Measurements from ENCODE around the gene PSMB2.

PSMB2 gene

GRCh38 chr1:35572296-35572695 lies 69.0 kb downstream of the PSMB2 start:
- DNase-seq (ENCODE audit: low spot score): no peak

DNA sequence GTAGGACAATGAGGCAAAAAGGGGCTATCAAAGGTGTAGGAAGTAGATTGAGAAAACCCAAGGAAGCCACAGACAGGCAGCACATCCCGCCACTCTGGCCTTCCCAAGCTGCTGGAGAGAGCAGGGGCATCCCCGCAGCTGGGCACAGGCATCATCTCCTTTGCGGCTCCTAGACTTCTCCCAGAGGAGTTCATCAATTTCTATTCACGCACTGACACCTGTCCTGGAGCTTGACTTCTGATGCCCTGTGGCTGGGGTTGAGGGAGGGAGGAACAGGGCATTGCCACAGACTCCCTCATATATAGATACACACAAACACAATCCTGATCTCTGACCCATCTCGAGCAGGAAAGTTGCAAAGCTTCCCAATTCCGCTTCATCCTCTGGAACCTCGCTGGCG lies 70.1 kb downstream of the PSMB2 start:
- no peak for DNase-seq (ENCODE audit: low spot score)

GRCh38 chr1:35570589-35571137 lies 70.7 kb downstream of the PSMB2 start:
- DNase-seq (ENCODE audit: low spot score): no peak

GRCh38 chr1:35569936-35570335 lies 71.4 kb downstream of the PSMB2 start:
- DNase-seq (ENCODE audit: low spot score): no peak

DNA sequence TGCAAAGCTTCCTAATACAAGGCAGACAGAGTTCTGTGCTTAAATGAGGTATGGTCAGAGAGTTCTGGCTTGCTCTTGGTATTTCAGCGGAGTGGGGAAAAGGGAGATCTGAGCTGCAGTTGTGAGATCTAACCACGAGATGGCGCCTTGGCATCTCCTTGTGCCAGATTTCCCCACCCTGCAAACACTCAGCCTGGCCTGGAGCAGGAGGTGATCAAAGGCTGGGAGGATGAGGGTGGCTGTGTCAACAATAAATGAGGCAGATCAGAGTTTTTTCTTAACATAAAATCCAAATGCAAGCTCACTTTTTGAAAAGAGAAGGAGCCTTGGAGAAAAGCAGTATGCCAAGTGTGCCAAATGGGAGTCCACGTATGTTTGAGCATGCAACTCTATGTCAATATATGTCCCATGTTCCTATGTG lies 72.3 kb downstream of the PSMB2 start:
- peak; percentile 71 for DNase-seq (ENCODE audit: low spot score)

DNA sequence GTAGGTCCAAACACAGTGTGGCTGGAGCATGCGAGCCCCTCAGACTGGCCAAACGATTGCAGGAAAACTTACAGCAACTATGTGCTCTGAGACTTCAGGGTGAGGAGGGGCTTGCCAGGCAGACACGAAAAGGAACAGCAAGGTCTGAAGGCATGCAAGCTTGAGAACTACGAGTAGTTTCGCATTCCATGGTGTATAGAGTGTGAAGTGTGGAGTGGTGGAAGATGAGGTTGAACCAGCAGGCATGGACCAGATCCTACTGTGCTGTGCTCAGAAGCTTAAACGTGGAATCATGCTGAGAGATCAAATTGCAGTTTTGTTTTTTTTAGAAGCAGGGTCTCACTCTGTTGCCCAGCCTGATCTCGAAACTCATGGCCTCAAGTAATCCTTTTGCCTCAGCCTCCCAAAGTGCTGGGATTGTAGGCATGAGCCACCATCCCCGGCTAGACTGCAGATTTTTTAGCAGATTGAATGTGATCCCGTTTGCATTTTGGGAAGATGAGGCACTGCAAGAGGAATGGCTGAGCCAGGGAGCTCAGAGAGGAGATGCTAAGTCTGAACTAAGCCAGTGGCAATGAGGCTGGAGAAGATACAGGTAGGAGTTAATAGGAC lies 73.3 kb downstream of the PSMB2 start:
- no peak for DNase-seq (ENCODE audit: low spot score)

DNA sequence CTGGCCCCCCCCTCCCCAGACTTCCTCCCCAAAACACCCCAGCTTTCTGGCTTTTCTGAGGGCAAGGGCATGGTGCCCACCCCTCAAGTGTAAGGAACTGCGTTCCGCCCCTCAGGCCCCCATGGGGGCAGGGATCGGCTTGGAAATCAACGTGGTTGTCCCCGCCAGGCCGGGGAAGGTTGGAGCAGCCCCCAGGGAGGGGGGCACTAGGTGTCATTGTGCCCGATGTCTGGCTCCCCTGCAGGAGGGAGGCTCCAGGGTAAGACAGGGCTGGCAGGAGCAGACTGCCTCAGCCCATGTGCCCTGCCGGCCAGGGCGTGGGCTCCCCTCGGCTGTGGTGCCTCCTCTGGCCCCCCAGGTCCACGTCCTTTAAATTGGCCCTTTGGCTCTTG lies 75.6 kb downstream of the PSMB2 start:
- no peak for DNase-seq (ENCODE audit: low spot score)

- no peak for DNase-seq (ENCODE audit: low spot score)
Observed at GRCh38 chr1:35564884-35565741, 76.2 kb downstream of the PSMB2 start.

GRCh38 chr1:35564037-35564883 lies 77.1 kb downstream of the PSMB2 start:
- peak; percentile 83 for DNase-seq (ENCODE audit: low spot score)

GRCh38 chr1:35563166-35563565 lies 78.2 kb downstream of the PSMB2 start:
- DNase-seq (ENCODE audit: low spot score): no peak

DNA sequence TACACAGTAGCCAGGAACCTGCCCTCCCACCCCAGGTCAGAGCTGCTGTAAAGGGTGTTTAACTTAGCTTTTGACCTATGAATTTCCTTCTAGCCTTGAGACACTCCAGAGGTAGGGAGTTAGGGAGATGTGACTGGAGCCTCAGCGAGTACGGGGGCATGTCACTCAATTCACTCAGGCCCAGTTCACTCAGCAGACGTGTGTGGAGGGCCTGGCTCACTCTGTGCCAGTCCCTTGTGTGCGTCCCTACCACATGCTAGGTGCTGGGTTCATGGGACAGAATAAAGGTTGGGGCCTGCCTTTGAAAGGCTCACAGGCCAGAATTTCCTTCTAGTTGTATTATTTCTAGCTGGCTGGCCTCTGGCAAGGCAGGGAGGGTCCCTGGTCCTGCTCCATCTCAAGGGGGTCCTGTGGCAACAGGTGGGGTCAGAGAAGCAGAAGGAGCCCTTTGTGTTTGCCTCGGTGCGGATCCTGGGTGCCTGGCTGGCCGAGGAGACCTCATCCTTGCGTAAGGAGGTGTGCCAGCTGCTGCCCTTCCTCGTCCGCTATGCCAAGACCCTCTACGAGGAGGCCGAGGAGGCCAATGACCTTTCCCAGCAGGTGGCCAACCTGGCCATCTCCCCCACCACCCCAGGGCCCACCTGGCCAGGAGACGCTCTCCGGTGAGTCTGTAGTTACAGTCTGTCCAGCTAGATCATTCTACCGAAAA lies 79.2 kb downstream of the PSMB2 start:
- DNase-seq (ENCODE audit: low spot score): no peak

GRCh38 chr1:35561297-35561971 lies 79.9 kb downstream of the PSMB2 start:
- DNase-seq (ENCODE audit: low spot score): no peak

GRCh38 chr1:35560256-35561225 lies 80.8 kb downstream of the PSMB2 start:
- DNase-seq (ENCODE audit: low spot score): no peak

DNA sequence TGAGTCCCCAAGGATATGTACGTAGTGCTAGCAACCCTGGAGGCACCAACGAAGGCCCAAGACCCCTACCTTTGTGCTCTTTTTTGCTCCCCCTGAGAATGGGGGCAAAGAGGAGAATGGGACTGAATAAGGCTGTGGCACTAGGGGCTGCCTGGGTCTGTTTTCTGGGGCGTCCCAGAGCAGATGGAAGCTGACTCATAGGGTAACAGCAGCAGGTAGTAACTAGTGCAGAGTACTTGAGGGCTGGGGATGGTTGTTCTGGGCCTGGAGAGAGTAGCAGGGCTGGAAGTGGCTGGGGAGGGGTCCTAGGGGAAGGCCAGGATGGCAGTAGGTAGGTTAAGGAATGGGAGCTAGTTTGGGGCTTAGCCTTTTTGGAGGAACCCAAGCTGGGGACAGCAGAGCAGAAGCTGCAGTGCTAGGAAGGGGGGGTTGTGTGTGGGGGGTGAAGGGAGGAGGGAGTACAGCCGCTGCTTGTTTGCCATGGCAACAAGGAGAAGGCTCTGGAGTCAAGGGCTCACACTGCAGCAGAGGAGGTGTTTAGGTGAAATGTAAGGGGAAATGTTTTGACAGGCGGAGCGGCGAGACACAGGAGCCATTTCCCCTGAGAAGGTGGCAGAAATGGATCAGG lies 81.9 kb downstream of the PSMB2 start:
- no peak for DNase-seq (ENCODE audit: low spot score)

GRCh38 chr1:35558374-35559316 lies 82.7 kb downstream of the PSMB2 start:
- no peak for DNase-seq (ENCODE audit: low spot score)

- peak; percentile 95 for DNase-seq (ENCODE audit: low spot score)
Observed at GRCh38 chr1:35557611-35558373, 83.5 kb downstream of the PSMB2 start, which contains the start of gene NCDN. NCDN (plus strand) TSS chr1:35557799; CDS start chr1:35558191, 392 bp downstream.

- no peak for DNase-seq (ENCODE audit: low spot score)
Observed at GRCh38 chr1:35557118-35557610, 84.2 kb downstream of the PSMB2 start, which contains the start of gene KIAA0319L. KIAA0319L (minus strand) TSS chr1:35557403; CDS start chr1:35554491, 2,912 bp downstream.
